Ishikawa (cell line): ENCODE results near the gene SEMA6B.

Experiments
- CEBPB ChIP-seq: IDR thresholded peaks from 2 replicates; pipeline ENCODE4 v1.6.1; 2012
- EP300 ChIP-seq: IDR thresholded peaks from 2 replicates; pipeline ENCODE4 v1.6.1; 2012; ENCODE audit warnings: borderline replicate concordance
- MAX ChIP-seq: IDR thresholded peaks from 2 replicates; pipeline ENCODE4 v1.6.1; 2012
- REST ChIP-seq: IDR thresholded peaks from 2 replicates; pipeline ENCODE4 v1.6.1; 2012; ENCODE audit warnings: low read depth, mild to moderate bottlenecking
- TAF1 ChIP-seq: IDR thresholded peaks from 2 replicates; pipeline ENCODE4 v1.6.1; 2012; ENCODE audit warnings: low read depth, mild to moderate bottlenecking
- YY1 ChIP-seq: IDR thresholded peaks from 2 replicates; pipeline ENCODE4 v1.6.1; 2012; ENCODE audit warnings: low read depth
- ZBTB7A ChIP-seq: IDR thresholded peaks from 2 replicates; pipeline ENCODE4 v1.6.1; 2012; ENCODE audit warnings: low read depth

- TF ChIP-seq MAX (no peak), TAF1 (no peak), EP300 (no peak), CEBPB (no peak), ZBTB7A (no peak), REST (no peak), YY1 (no peak)
Observed at GRCh38 chr19:4507150-4507452, 52.4 kb downstream of the SEMA6B start.
